ENCODE results near the gene BLTP3A.
"Not testable (repeated sequence)": the region's sequence is repeated elsewhere in the genome, so short reads cannot be mapped to it uniquely, and the experiment has no call there.

GRCh38 chr6:34808473-34808872 is 16.6 kb downstream of the BLTP3A start:
- TF ChIP-seq CTCF, EP300, POLR2A (IDR thresholded peaks at IDR 0.05): not testable (repeated sequence)

Data from tibial nerve (tissue), 4 donors.